ENCODE results near the gene SUV39H1.

Gene SUV39H1

DNA sequence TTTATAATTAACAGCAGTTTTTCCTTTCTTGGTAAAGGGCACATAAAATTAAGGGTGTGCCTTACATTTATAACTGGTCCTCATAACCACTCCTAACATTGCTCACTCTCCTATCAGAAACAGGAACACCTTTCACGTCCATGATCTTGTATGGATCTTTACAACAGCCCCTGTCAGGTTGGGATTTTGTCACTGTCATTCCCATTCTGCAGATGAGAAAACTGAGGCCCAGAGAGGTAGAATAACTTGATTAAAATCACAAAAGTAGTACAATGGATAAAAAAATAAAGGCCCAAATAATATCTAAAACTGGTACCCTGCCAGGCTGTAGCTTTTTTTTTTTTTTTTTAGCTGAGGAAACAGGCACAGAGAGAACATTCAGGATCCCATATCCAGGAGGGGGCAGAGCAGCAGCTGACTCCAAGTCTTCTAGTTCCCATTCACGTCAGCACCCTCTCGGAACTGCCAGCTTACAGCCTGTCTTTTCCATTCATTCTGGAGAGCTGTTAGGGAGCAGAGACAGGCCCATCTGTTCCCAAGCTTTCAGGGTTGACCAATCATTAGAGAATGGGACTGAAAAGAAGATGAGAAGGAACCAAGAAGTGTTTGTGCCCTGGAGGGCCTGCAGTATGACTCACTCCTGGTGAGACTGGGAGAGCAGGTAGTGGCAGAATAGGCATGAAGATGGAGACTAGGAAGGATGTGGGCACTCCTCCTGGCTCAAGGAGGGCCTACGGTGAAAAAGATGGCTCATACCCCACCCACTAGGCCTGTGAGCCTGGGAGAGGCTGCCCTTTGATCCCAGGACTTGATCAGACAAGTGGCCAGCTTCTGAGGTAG lies 7.3 kb downstream of the SUV39H1 start:
- no peak for DNase-seq (ENCODE audit: low read depth, low spot score)
- no peak overlapping the region for H3K27ac ChIP-seq
- H3K4me3 ChIP-seq: no peak overlapping the region
- H3K36me3 ChIP-seq (ENCODE audit: insufficient read depth, low read length): peaks cover 47% of the 10 kb centered on the region; the same call in 1 of the 2 replicates
- no peak for TF ChIP-seq EZH2 (IDR thresholded peaks at IDR 0.05)
- no peak for TF ChIP-seq FOXP2 (optimal IDR thresholded peaks at IDR 0.05; ENCODE audit: control extremely low read depth, extremely low read length, insufficient read depth)
- no peak for TF ChIP-seq POLR2AphosphoS5 (IDR thresholded peaks at IDR 0.05; ENCODE audit: borderline replicate concordance, low read depth, low read length)
- no peak overlapping the region for H3K9ac ChIP-seq (ENCODE audit: insufficient read length)
- no peaks in the 10 kb centered on the region for H3K9me3 ChIP-seq (ENCODE audit: low read depth, low read length)

DNA sequence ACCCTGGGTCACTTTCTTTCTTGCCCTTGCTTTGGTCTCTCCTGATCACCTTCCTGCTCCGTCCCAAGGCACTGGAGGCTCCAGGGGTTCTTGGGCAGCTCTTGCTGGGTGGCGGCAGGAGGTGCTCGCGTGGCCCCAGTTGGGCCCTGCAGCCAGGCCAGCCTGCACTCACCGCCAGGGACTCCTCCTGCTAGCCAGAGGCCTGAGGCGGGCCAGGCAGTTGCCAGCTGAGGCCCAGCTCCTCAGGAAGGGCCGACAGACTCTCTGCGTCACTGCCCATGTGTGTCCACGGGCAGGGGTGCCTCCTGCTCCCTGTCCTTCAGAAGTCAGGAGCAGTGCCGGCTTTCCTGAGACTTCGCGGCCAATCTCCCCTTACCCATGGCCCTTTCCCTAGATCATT lies 9.3 kb downstream of the SUV39H1 start:
- Histone ChIP-seq H3K36me3 (ENCODE audit: insufficient read depth, low read length) (peaks cover 32% of the 10 kb centered on the region; the same call in 1 of the 2 replicates), H3K9me3 (ENCODE audit: low read depth, low read length) (no peaks in the 10 kb centered on the region), H3K27ac (no peak overlapping the region), H3K9ac (ENCODE audit: insufficient read length) (no peak overlapping the region), H3K4me3 (no peak overlapping the region)
- TF ChIP-seq FOXP2 (optimal IDR thresholded peaks at IDR 0.05; ENCODE audit: control extremely low read depth, extremely low read length, insufficient read depth) (no peak), EZH2 (IDR thresholded peaks at IDR 0.05) (no peak), POLR2AphosphoS5 (IDR thresholded peaks at IDR 0.05; ENCODE audit: borderline replicate concordance, low read depth, low read length) (no peak)
- no peak for DNase-seq (ENCODE audit: low read depth, low spot score)

- Histone ChIP-seq H3K9ac (ENCODE audit: insufficient read length) (no peak overlapping the region), H3K36me3 (ENCODE audit: insufficient read depth, low read length) (peaks cover 5% of the 10 kb centered on the region; the same call in 1 of the 2 replicates), H3K27ac (no peak overlapping the region), H3K4me3 (no peak overlapping the region), H3K9me3 (ENCODE audit: low read depth, low read length) (no peaks in the 10 kb centered on the region)
- TF ChIP-seq FOXP2 (optimal IDR thresholded peaks at IDR 0.05; ENCODE audit: control extremely low read depth, extremely low read length, insufficient read depth) (no peak), EZH2 (IDR thresholded peaks at IDR 0.05) (no peak), POLR2AphosphoS5 (IDR thresholded peaks at IDR 0.05; ENCODE audit: borderline replicate concordance, low read depth, low read length) (no peak)
- no peak for DNase-seq (ENCODE audit: low read depth, low spot score)
Measured at GRCh38 chrX:48709522-48710112, 13.1 kb downstream of the SUV39H1 start.

- Histone ChIP-seq H3K27ac (no peak overlapping the region), H3K4me3 (no peak overlapping the region), H3K36me3 (ENCODE audit: insufficient read depth, low read length) (peaks cover 5% of the 10 kb centered on the region; the same call in 1 of the 2 replicates), H3K9me3 (ENCODE audit: low read depth, low read length) (no peaks in the 10 kb centered on the region), H3K9ac (ENCODE audit: insufficient read length) (no peak overlapping the region)
- no peak for DNase-seq (ENCODE audit: low read depth, low spot score)
- no peak for TF ChIP-seq FOXP2 (optimal IDR thresholded peaks at IDR 0.05; ENCODE audit: control extremely low read depth, extremely low read length, insufficient read depth)
Measured at GRCh38 chrX:48711162-48711928, 14.8 kb downstream of the SUV39H1 start.

GRCh38 chrX:48711929-48712505 lies 15.5 kb downstream of the SUV39H1 start:
- Histone ChIP-seq H3K9me3 (ENCODE audit: low read depth, low read length) (no peaks in the 10 kb centered on the region), H3K9ac (ENCODE audit: insufficient read length) (no peak overlapping the region), H3K27ac (no peak overlapping the region), H3K36me3 (ENCODE audit: insufficient read depth, low read length) (peaks cover under 1% of the 10 kb centered on the region; the same call in 1 of the 2 replicates), H3K4me3 (no peak overlapping the region)
- no peak for TF ChIP-seq EZH2 (IDR thresholded peaks at IDR 0.05)
- no peak for TF ChIP-seq FOXP2 (optimal IDR thresholded peaks at IDR 0.05; ENCODE audit: control extremely low read depth, extremely low read length, insufficient read depth)
- no peak for TF ChIP-seq POLR2AphosphoS5 (IDR thresholded peaks at IDR 0.05; ENCODE audit: borderline replicate concordance, low read depth, low read length)
- no peak for DNase-seq (ENCODE audit: low read depth, low spot score)

- no peak for DNase-seq (ENCODE audit: low read depth, low spot score)
- Histone ChIP-seq H3K36me3 (ENCODE audit: insufficient read depth, low read length) (no peaks in the 10 kb centered on the region), H3K4me3 (no peak overlapping the region), H3K9ac (ENCODE audit: insufficient read length) (no peak overlapping the region), H3K9me3 (ENCODE audit: low read depth, low read length) (no peaks in the 10 kb centered on the region), H3K27ac (no peak overlapping the region)
- no peak for TF ChIP-seq FOXP2 (optimal IDR thresholded peaks at IDR 0.05; ENCODE audit: control extremely low read depth, extremely low read length, insufficient read depth)
- no peak for TF ChIP-seq POLR2AphosphoS5 (IDR thresholded peaks at IDR 0.05; ENCODE audit: borderline replicate concordance, low read depth, low read length)
- TF ChIP-seq EZH2 (IDR thresholded peaks at IDR 0.05): no peak
Measured at GRCh38 chrX:48713847-48714246, 17.3 kb downstream of the SUV39H1 start.

DNA sequence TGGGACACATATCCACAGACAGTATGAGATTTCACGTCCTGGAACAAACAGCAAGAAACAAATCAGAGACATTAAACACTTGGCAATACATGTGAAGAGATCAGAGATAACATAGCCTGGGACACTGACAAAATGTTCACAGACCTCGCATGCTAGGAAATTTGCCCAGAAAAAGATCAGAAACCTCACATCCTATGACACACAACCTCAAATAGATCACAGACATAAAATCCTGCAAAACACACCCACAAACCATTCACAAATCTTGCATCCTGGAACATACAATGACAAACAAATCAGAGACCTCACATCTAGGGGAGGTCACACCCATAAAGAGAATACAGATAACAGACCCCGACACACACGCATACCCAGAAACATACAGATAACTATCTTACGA lies 18.0 kb downstream of the SUV39H1 start:
- Histone ChIP-seq H3K36me3 (ENCODE audit: insufficient read depth, low read length) (no peaks in the 10 kb centered on the region), H3K9ac (ENCODE audit: insufficient read length) (no peak overlapping the region), H3K27ac (no peak overlapping the region), H3K4me3 (no peak overlapping the region), H3K9me3 (ENCODE audit: low read depth, low read length) (no peaks in the 10 kb centered on the region)
- TF ChIP-seq POLR2AphosphoS5 (IDR thresholded peaks at IDR 0.05; ENCODE audit: borderline replicate concordance, low read depth, low read length): no peak
- TF ChIP-seq FOXP2 (optimal IDR thresholded peaks at IDR 0.05; ENCODE audit: control extremely low read depth, extremely low read length, insufficient read depth): no peak
- DNase-seq (ENCODE audit: low read depth, low spot score): no peak

GRCh38 chrX:48715072-48715471 lies 18.5 kb downstream of the SUV39H1 start:
- no peak for DNase-seq (ENCODE audit: low read depth, low spot score)

More at GRCh38 chrX:48715072-48715471, 18.5 kb downstream of the SUV39H1 start:
- Histone ChIP-seq H3K4me3 (no peak overlapping the region), H3K36me3 (ENCODE audit: insufficient read depth, low read length) (no peaks in the 10 kb centered on the region), H3K9ac (ENCODE audit: insufficient read length) (no peak overlapping the region), H3K9me3 (ENCODE audit: low read depth, low read length) (no peaks in the 10 kb centered on the region), H3K27ac (no peak overlapping the region)
- TF ChIP-seq EZH2 (IDR thresholded peaks at IDR 0.05): no peak
- TF ChIP-seq POLR2AphosphoS5 (IDR thresholded peaks at IDR 0.05; ENCODE audit: borderline replicate concordance, low read depth, low read length): no peak
- no peak for TF ChIP-seq FOXP2 (optimal IDR thresholded peaks at IDR 0.05; ENCODE audit: control extremely low read depth, extremely low read length, insufficient read depth)
